Hypothalamus (tissue), 51 donors: Measurements from ENCODE around the gene POU3F3.

Experiments used
- DNase-seq, 51 donors: peaks; one replicate each; lab custom pipeline; 2025; lab: John Stamatoyannopoulos, UW

The POU3F3 gene

GRCh38 chr2:104901037-104901881, 47.3 kb downstream of the POU3F3 start:
- no peak for DNase-seq

GRCh38 chr2:104902317-104902716, 48.4 kb downstream of the POU3F3 start:
- DNase-seq: no peak
